Osteocyte (in vitro differentiated cells): ENCODE measurements around the gene MST1. TPM values are rescaled to one million over a fixed set of nuclear protein-coding genes. Genes with fewer than 3 reads are reported as not detected.

Experiments
- DNase-seq: peaks from one replicate; pipeline ENCODE4 v3.0.0; 2021; ENCODE audit warnings: mixed read lengths; ENCODE audit not compliant: unreplicated experiment; ENCODE audit errors: extremely low spot score
- H3K27ac Mint-ChIP-seq: one replicate; pipeline ENCODE4 v1.8.0; 2021; ENCODE audit warnings: mild to moderate bottlenecking, mixed read lengths; ENCODE audit not compliant: unreplicated experiment
- H3K27me3 Mint-ChIP-seq: one replicate; pipeline ENCODE4 v1.8.0; 2021; ENCODE audit warnings: mixed read lengths; ENCODE audit not compliant: unreplicated experiment
- H3K36me3 Mint-ChIP-seq: one replicate; pipeline ENCODE4 v1.8.0; 2021; ENCODE audit warnings: mixed read lengths; ENCODE audit not compliant: unreplicated experiment
- H3K4me1 Mint-ChIP-seq: one replicate; pipeline ENCODE4 v1.8.0; 2021; ENCODE audit warnings: mixed read lengths; ENCODE audit not compliant: unreplicated experiment
- H3K4me3 Mint-ChIP-seq: one replicate; pipeline ENCODE4 v1.8.0; 2021; ENCODE audit warnings: mild to moderate bottlenecking, moderate library complexity, mixed read lengths; ENCODE audit not compliant: unreplicated experiment
- H3K9me3 Mint-ChIP-seq: one replicate; pipeline ENCODE4 v1.8.0; 2021; ENCODE audit warnings: mixed read lengths; ENCODE audit not compliant: unreplicated experiment
- CTCF ChIP-seq: fragments of 200-600 bp; sonication (generic); IDR thresholded peaks from 2 replicates; pipeline ENCODE4 v1.5.0; 2021; ENCODE audit warnings: antibody characterized with exemption, mild to moderate bottlenecking, moderate library complexity
- total RNA-seq: library from RNA; stranded (reverse); gene quantifications from 2 replicates; pipeline ENCODE4 v1.2.1, GENCODE V29; 2021

MST1 gene
- total RNA-seq, 1 donor from 2014 or later: 38.3 TPM

DNA sequence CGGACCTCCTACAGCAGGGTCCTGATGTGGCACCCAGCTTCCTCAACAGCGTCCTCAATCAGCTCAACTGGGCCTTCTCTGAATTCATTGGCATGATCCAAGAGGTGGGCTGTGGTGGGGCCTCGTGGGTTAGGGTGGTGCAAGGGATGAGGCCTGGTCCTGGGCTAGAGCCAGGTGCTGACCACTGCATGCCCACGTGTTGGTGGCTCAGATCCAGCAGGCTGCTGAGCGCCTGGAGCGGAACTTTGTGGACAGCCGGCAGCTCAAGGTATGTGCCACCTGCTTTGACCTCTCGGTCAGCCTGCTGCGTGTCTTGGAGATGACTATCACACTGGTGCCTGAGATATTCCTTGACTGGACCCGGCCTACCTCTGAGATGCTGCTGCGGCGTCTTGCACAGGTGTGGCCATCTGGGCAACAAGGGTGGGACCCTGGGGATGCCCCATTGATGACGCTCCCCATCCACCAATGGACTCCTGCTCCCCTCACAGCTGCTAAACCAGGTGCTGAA lies 26.4 kb upstream of the MST1 start:
- Mint-ChIP-seq H3K4me1 (peaks cover 15% of the 10 kb centered on the region), H3K27ac (no peak overlapping the region), H3K36me3 (no peaks in the 10 kb centered on the region), H3K9me3 (no peaks in the 10 kb centered on the region), H3K4me3 (no peak overlapping the region), H3K27me3 (no peaks in the 10 kb centered on the region)
- no peak for DNase-seq
- TF ChIP-seq CTCF: no peak

- H3K4me1 Mint-ChIP-seq: peaks cover 13% of the 10 kb centered on the region
- TF ChIP-seq CTCF: no peak
- H3K9me3 Mint-ChIP-seq: no peaks in the 10 kb centered on the region
- DNase-seq: no peak
- H3K36me3 Mint-ChIP-seq: no peaks in the 10 kb centered on the region
- H3K27ac Mint-ChIP-seq: no peak overlapping the region
- no peaks in the 10 kb centered on the region for H3K27me3 Mint-ChIP-seq
- no peak overlapping the region for H3K4me3 Mint-ChIP-seq
Observed at GRCh38 chr3:49714728-49715550, 25.7 kb upstream of the MST1 start.

- Mint-ChIP-seq H3K36me3 (peaks cover 3% of the 10 kb centered on the region), H3K4me3 (no peak overlapping the region), H3K9me3 (no peaks in the 10 kb centered on the region), H3K4me1 (peaks cover 1% of the 10 kb centered on the region), H3K27ac (no peak overlapping the region), H3K27me3 (no peaks in the 10 kb centered on the region)
- no peak for DNase-seq
- no peak for TF ChIP-seq CTCF
Observed at GRCh38 chr3:49713336-49714105, 24.2 kb upstream of the MST1 start.

DNA sequence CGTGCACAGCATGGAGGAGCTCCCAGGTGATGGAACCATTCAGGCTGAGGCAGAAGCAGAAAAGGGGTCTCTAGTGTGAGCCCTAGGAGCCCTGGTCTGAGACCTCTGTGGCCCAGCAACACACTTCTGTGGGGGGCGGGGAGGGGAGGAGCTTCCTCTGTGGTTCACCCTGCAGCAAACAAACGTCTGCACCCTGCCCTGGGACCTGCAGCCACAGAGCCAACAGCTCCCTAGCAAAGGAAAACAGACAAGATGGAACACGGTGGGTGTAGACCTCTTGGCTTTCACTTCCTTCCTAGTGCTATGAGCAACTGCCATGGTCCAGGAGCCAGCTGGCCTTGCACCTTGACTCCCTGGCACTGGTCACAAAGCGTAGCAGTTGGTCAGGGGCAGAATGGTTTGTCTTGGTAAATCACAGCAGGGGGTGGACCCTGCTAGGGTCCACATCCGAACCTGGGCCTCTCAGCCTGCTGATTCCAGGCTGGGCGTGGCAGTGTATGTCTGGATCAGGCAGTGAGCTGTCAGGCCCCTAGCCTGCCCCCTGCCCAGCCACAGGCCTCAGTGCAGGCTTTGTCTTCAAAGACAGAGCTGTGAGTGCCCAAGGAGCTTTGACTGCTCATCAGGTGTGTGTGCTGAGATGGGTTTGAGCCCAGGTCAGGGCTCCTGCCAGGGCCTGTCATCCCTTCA lies 23.5 kb upstream of the MST1 start:
- H3K9me3 Mint-ChIP-seq: no peaks in the 10 kb centered on the region
- no peak for TF ChIP-seq CTCF

More for the DNA sequence above, 23.5 kb upstream of the MST1 start:
- H3K4me1 Mint-ChIP-seq: no peaks in the 10 kb centered on the region
- H3K4me3 Mint-ChIP-seq: no peak overlapping the region
- no peak overlapping the region for H3K27ac Mint-ChIP-seq
- H3K27me3 Mint-ChIP-seq: no peaks in the 10 kb centered on the region
- H3K36me3 Mint-ChIP-seq: peaks cover 3% of the 10 kb centered on the region
- DNase-seq: no peak
